A549 (cell line): ENCODE results near the gene SYT1. TPM values are rescaled to one million over a fixed set of nuclear protein-coding genes. Genes with fewer than 3 reads are reported as not detected.

Experiments used
- ATAC-seq, 2 experiments: fragments of 200-7000 bp in 1 of 2; fragments of >200 bp in 1 of 2; cut with Nextera tagmentation in 1 of 2; cut with Tn5 transposase in 1 of 2; 3 replicates each; pipeline versions ENCODE4 v1.8.0 to v1.9.1; 2018 to 2020; ENCODE audit warnings: mild to moderate bottlenecking in 1 of 2, moderate library complexity in 1 of 2
- CTCF ChIA-PET: fragments of 300-600 bp; sonication (Branson Sonifier 250); formaldehyde crosslinking; extraction: SDS; loops from one replicate; lab custom pipeline; 2021; ENCODE audit warnings: antibody characterized with exemption, inconsistent platforms; lab: Yijun Ruan, JAX
- POLR2A ChIA-PET: fragments of 350-600 bp; formaldehyde crosslinking; extraction: SDS; loops from one replicate; lab custom pipeline; 2021; ENCODE audit warnings: antibody characterized with exemption, inconsistent platforms; lab: Yijun Ruan, JAX
- DNase-seq, 2 experiments: peaks; one replicate each; pipeline versions ENCODE4 v3.0.0 to v3.0.0-alpha.2; 2011 to 2016; ENCODE audit warnings: low read depth in 1 of 2, low spot score in 1 of 2
- FAIRE-seq: peaks from 2 replicates; lab custom pipeline; 2011; peaks lifted over from hg19 to GRCh38; lab: Jason Lieb, UNC
- H3K27ac ChIP-seq, 2 experiments: fragments of >200 bp; sonication (Bioruptor Twin); formaldehyde crosslinking; 3 replicates each; pipeline ENCODE4 v1.5.1; 2016 to 2017
- H3K4me1 ChIP-seq: fragments of >200 bp; sonication (Bioruptor Twin); formaldehyde crosslinking; 3 replicates; pipeline ENCODE4 v1.6.1; 2016
- H3K4me2 ChIP-seq: fragments of >200 bp; sonication (Bioruptor Twin); formaldehyde crosslinking; 3 replicates; pipeline ENCODE4 v1.6.1; 2016
- H3K4me3 ChIP-seq: fragments of >200 bp; sonication (Bioruptor Twin); formaldehyde crosslinking; 3 replicates; pipeline ENCODE4 v1.5.1; 2016
- H3K9me3 ChIP-seq: fragments of >200 bp; sonication (Bioruptor Twin); formaldehyde crosslinking; 3 replicates; pipeline ENCODE4 v1.6.1; 2016
- BHLHE40 ChIP-seq: IDR thresholded peaks from 2 replicates; pipeline ENCODE4 v1.6.1; 2012; ENCODE audit warnings: low read depth, low read length, inconsistent platforms
- CBX8 ChIP-seq: fragments of 200-600 bp; sonication (generic); IDR thresholded peaks from 2 replicates; pipeline ENCODE4 v1.6.1; 2016
- CEBPB ChIP-seq, 2 experiments: fragments of >200 bp in 1 of 2; sonication (Bioruptor Twin) in 1 of 2; formaldehyde crosslinking in 1 of 2; IDR thresholded peaks; 2 replicates each; pipeline ENCODE4 v1.6.1; 2012 to 2016
- CHD4 ChIP-seq: fragments of 200-600 bp; sonication (generic); IDR thresholded peaks from 2 replicates; pipeline ENCODE4 v1.6.1; 2016; ENCODE audit warnings: antibody characterized with exemption, mild to moderate bottlenecking, borderline replicate concordance
- EHF ChIP-seq: fragments of 250-450 bp; sonication (Bioruptor Pico); IDR thresholded peaks from 2 replicates; pipeline ENCODE4 v1.5.0; 2020; ENCODE audit warnings: mild to moderate bottlenecking
- ELK1 ChIP-seq: fragments of 150-350 bp; IDR thresholded peaks from 2 replicates; pipeline ENCODE4 v1.6.1; 2014; ENCODE audit warnings: low read depth, mild to moderate bottlenecking, low read length
- HES2 ChIP-seq: fragments of >200 bp; sonication (Bioruptor Twin); formaldehyde crosslinking; IDR thresholded peaks from 2 replicates; pipeline ENCODE4 v1.6.1; 2016
- HMGXB4 ChIP-seq: fragments of 250-450 bp; sonication (Bioruptor Pico); IDR thresholded peaks from 2 replicates; pipeline ENCODE4 v1.5.0; 2021; ENCODE audit warnings: mild to moderate bottlenecking, moderate library complexity, borderline replicate concordance
- HOXA7 ChIP-seq: fragments of 250-450 bp; sonication (Bioruptor Pico); IDR thresholded peaks from 2 replicates; pipeline ENCODE4 v1.5.0; 2020; ENCODE audit warnings: mild to moderate bottlenecking, moderate library complexity
- HOXB13 ChIP-seq: fragments of 250-450 bp; sonication (Bioruptor Pico); IDR thresholded peaks from 2 replicates; pipeline ENCODE4 v1.5.0; 2020; ENCODE audit warnings: low read depth, mild to moderate bottlenecking, moderate library complexity
- HOXB5 ChIP-seq: fragments of 250-450 bp; sonication (Bioruptor Pico); IDR thresholded peaks from 2 replicates; pipeline ENCODE4 v1.5.0; 2020; ENCODE audit warnings: mild to moderate bottlenecking, moderate library complexity
- KDM1A ChIP-seq: fragments of 200-600 bp; sonication (generic); IDR thresholded peaks from 2 replicates; pipeline ENCODE4 v1.6.1; 2016; ENCODE audit warnings: low read depth, mild to moderate bottlenecking
- KDM5A ChIP-seq: fragments of 200-600 bp; sonication (generic); IDR thresholded peaks from 2 replicates; pipeline ENCODE4 v1.6.1; 2016; ENCODE audit warnings: antibody characterized with exemption, mild to moderate bottlenecking
- MAZ ChIP-seq: fragments of 150-350 bp; IDR thresholded peaks from 2 replicates; pipeline ENCODE4 v1.6.1; 2014; ENCODE audit warnings: antibody characterized with exemption, low read depth, low read length, borderline replicate concordance
- NR3C1 ChIP-seq: fragments of >200 bp; sonication (Bioruptor Twin); formaldehyde crosslinking; IDR thresholded peaks from 3 replicates; pipeline ENCODE4 v1.6.1; 2017
- POLR2A ChIP-seq: IDR thresholded peaks from 2 replicates; pipeline ENCODE4 v1.6.1; 2012; ENCODE audit warnings: mild to moderate bottlenecking, low read length
- RARB ChIP-seq: fragments of 250-450 bp; sonication (Bioruptor Pico); IDR thresholded peaks from 2 replicates; pipeline ENCODE4 v1.8.0; 2021; ENCODE audit warnings: mild to moderate bottlenecking, moderate library complexity
- REST ChIP-seq: fragments of 200-600 bp; sonication (generic); IDR thresholded peaks from 2 replicates; pipeline ENCODE4 v1.6.1; 2016; ENCODE audit warnings: antibody characterized with exemption, mild to moderate bottlenecking, moderate library complexity
- ZFP36 ChIP-seq: fragments of 450-650 bp; IDR thresholded peaks from 2 replicates; pipeline ENCODE4 v1.6.1; 2014; ENCODE audit warnings: borderline replicate concordance; ENCODE audit not compliant: partially characterized antibody
- WGBS: methylation state at CpG from one replicate; pipeline ENCODE4 v1.1.6; 2017; ENCODE audit errors: missing lambda C conversion rate; 5-methylcytosine and 5-hydroxymethylcytosine counted together
- polyA plus RNA-seq, 4 experiments: library from polyadenylated mRNA; depleted of rRNA in 3 of 4; stranded (reverse); fragments of >200 nt; fragmentation: RNase III in 1 of 4; extraction: RNeasy Plus Mini Kit Qiagen cat#74134 plus additional on column Dnase treatment in 1 of 4; gene quantifications; 2 replicates in 3 of 4; 3 replicates in 1 of 4; pipeline ENCODE4 v1.2.3, GENCODE V29; 2011 to 2017
- TF ChIP-seq, protein P1 (sequence below): fragments of >200 bp; sonication (Bioruptor Twin); formaldehyde crosslinking; IDR thresholded peaks from 3 replicates; pipeline ENCODE4 v1.5.1; 2016
- TF ChIP-seq, protein P2 (sequence below): IDR thresholded peaks from 2 replicates; pipeline ENCODE4 v1.6.1; 2012; ENCODE audit warnings: low read depth, borderline replicate concordance

The SYT1 gene
- polyA plus RNA-seq, 2 of the 4 experiments (the other 2 are of a cell fraction), result 11.7 to 39.6 TPM

GRCh38 chr12:78952552-78952929 lies 88.0 kb downstream of the SYT1 start:
- POLR2A ChIA-PET, result no interaction called here
- Histone ChIP-seq H3K27ac (no peak overlapping the region), H3K4me1 (no peaks in the 10 kb centered on the region), H3K4me3 (no peak overlapping the region), H3K9me3 (peaks cover 27% of the 10 kb centered on the region; the same call in 2 of the 3 replicates), H3K4me2 (no peak overlapping the region)
- DNase-seq (no peak), FAIRE-seq (no peak), ATAC-seq (no peak)
- TF ChIP-seq KDM5A, result no peak
- TF ChIP-seq ELK1, result no peak
- no peak for TF ChIP-seq HOXB13 (CRISPR knock-in tag)
- TF ChIP-seq, protein P1, sequence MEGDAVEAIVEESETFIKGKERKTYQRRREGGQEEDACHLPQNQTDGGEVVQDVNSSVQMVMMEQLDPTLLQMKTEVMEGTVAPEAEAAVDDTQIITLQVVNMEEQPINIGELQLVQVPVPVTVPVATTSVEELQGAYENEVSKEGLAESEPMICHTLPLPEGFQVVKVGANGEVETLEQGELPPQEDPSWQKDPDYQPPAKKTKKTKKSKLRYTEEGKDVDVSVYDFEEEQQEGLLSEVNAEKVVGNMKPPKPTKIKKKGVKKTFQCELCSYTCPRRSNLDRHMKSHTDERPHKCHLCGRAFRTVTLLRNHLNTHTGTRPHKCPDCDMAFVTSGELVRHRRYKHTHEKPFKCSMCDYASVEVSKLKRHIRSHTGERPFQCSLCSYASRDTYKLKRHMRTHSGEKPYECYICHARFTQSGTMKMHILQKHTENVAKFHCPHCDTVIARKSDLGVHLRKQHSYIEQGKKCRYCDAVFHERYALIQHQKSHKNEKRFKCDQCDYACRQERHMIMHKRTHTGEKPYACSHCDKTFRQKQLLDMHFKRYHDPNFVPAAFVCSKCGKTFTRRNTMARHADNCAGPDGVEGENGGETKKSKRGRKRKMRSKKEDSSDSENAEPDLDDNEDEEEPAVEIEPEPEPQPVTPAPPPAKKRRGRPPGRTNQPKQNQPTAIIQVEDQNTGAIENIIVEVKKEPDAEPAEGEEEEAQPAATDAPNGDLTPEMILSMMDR, result no peak
- WGBS, result 90% methylated on average over 1 of the region's 1 CpG
- CTCF ChIA-PET, result no interaction called here

GRCh38 chr12:78958941-78959340 lies 94.4 kb downstream of the SYT1 start:
- TF ChIP-seq EHF (CRISPR knock-in tag) (no peak), HOXA7 (CRISPR knock-in tag) (no peak)
- Histone ChIP-seq H3K4me1 (peaks cover 9% of the 10 kb centered on the region), H3K4me2 (no peak overlapping the region), H3K27ac (no peak overlapping the region), H3K9me3 (no peaks in the 10 kb centered on the region), H3K4me3 (no peak overlapping the region)
- ChIA-PET CTCF (interaction anchor here (0.6 to 1.1 kb wide), 3 partner anchors 22 to 778 kb away, joined by 3 to 4 read pairs (median 3); no protein-coding TSS in a partner anchor), POLR2A (no interaction called here)
- ATAC-seq (no peak), DNase-seq (no peak), FAIRE-seq (no peak)
- 85% methylated on average over 3 of the region's 3 CpGs for WGBS

- Histone ChIP-seq H3K9me3 (no peaks in the 10 kb centered on the region), H3K4me2 (no peak overlapping the region), H3K4me1 (peaks cover 16% of the 10 kb centered on the region), H3K4me3 (no peak overlapping the region), H3K27ac (no peak overlapping the region)
- ATAC-seq (no peak), FAIRE-seq (no peak), DNase-seq (no peak)
- ChIA-PET CTCF (interaction anchor here (0.6 kb wide), 1 partner anchor 777 kb away, joined by 4 read pairs; no protein-coding TSS in a partner anchor), POLR2A (no interaction called here)
- 81% methylated on average over 3 of the region's 3 CpGs for WGBS
- no peak for TF ChIP-seq CBX8
- TF ChIP-seq CEBPB (IDR thresholded peaks at IDR 0.05), result no peak
- TF ChIP-seq POLR2A, result no peak
- no peak for TF ChIP-seq NR3C1
- no peak for TF ChIP-seq ZFP36
- TF ChIP-seq MAZ, result no peak
- no peak for TF ChIP-seq BHLHE40
- TF ChIP-seq HES2, result no peak
- no peak for TF ChIP-seq KDM1A
- TF ChIP-seq, protein P2, sequence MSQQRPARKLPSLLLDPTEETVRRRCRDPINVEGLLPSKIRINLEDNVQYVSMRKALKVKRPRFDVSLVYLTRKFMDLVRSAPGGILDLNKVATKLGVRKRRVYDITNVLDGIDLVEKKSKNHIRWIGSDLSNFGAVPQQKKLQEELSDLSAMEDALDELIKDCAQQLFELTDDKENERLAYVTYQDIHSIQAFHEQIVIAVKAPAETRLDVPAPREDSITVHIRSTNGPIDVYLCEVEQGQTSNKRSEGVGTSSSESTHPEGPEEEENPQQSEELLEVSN, result no peak
- no peak for TF ChIP-seq CHD4
These were observed 95.0 kb downstream of the SYT1 start for GRCh38 chr12:78959556-78959955.

DNA sequence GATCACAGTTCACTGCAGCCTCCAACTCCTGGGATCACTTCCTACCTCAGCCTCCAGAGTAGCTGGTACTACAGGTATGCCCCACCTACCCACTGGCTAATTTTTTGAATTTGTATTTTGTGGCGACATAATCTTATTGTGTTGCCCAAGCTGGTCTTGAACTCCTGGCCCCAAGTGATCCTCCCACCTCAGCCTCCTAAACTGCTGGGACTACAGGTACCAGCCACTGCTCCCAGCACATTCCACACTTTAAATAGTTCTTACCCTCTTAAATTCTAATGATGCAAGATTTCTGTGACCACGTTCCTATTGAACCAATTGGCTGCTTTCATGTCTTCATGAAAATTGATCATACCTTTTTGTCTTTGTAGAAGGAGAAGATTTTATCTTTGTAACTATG lies 96.6 kb downstream of the SYT1 start:
- no peak for TF ChIP-seq HOXB5 (CRISPR knock-in tag)
- no peak for TF ChIP-seq CEBPB (IDR thresholded peaks at IDR 0.05)
- no peak for TF ChIP-seq REST
- TF ChIP-seq KDM5A, result no peak
- TF ChIP-seq CHD4, result no peak
- TF ChIP-seq HMGXB4 (CRISPR knock-in tag), result no peak
- TF ChIP-seq RARB (CRISPR knock-in tag), result no peak
- TF ChIP-seq BHLHE40, result no peak
- 93% methylated on average over 2 of the region's 2 CpGs for WGBS
- H3K27ac ChIP-seq, result no peak overlapping the region
- ATAC-seq (no peak), FAIRE-seq (no peak), DNase-seq (no peak)
- H3K4me3 ChIP-seq, result no peak overlapping the region
- ChIA-PET POLR2A (no interaction called here), CTCF (interaction anchor here (0.6 kb wide), 1 partner anchor 193 kb away, joined by 4 read pairs; no protein-coding TSS in a partner anchor)
- H3K9me3 ChIP-seq, result no peaks in the 10 kb centered on the region
- H3K4me2 ChIP-seq, result no peak overlapping the region
- peaks cover 17% of the 10 kb centered on the region for H3K4me1 ChIP-seq
